ENCODE results near the gene SNAI3. TPM values are rescaled to one million over a fixed set of nuclear protein-coding genes. Genes with fewer than 3 reads are reported as not detected.

SNAI3 gene
- total RNA-seq, 1 donor from 2014 or later: under 0.01 TPM

GRCh38 chr16:88691924-88692560, 5.7 kb upstream of the SNAI3 start:
- no peak for DNase-seq (ENCODE audit: low read depth in 2 of 2)

- no peak for DNase-seq (ENCODE audit: low read depth in 2 of 2)
Measured at GRCh38 chr16:88691129-88691813, 5.0 kb upstream of the SNAI3 start.

GRCh38 chr16:88690341-88691128, 4.2 kb upstream of the SNAI3 start:
- DNase-seq (ENCODE audit: low read depth in 2 of 2): no peak

- DNase-seq (ENCODE audit: low read depth in 2 of 2): no peak
Measured at GRCh38 chr16:88688013-88688778, 1.9 kb upstream of the SNAI3 start.

GRCh38 chr16:88687676-88688012, 1.3 kb upstream of the SNAI3 start:
- DNase-seq (ENCODE audit: low read depth in 2 of 2): no peak

GRCh38 chr16:88687254-88687576, 908 bp upstream of the SNAI3 start:
- DNase-seq (ENCODE audit: low read depth in 2 of 2): no peak

GRCh38 chr16:88686062-88686438, 257 bp downstream of the SNAI3 start:
- DNase-seq (ENCODE audit: low read depth in 2 of 2): no peak

GRCh38 chr16:88685156-88686061, 898 bp downstream of the SNAI3 start:
- peak; percentile 29 to 52 for DNase-seq (ENCODE audit: low read depth in 2 of 2)

GRCh38 chr16:88684569-88685155, 1.6 kb downstream of the SNAI3 start:
- DNase-seq (ENCODE audit: low read depth in 2 of 2): no peak

- peak in 1 of 2 donors; percentile 33 for DNase-seq (ENCODE audit: low read depth in 2 of 2)
Measured at GRCh38 chr16:88681709-88682451, 4.4 kb downstream of the SNAI3 start.

GRCh38 chr16:88681084-88681680, 5.1 kb downstream of the SNAI3 start:
- DNase-seq (ENCODE audit: low read depth in 2 of 2): peak in 1 of 2 donors; percentile 43

- DNase-seq (ENCODE audit: low read depth in 2 of 2): no peak
Measured at GRCh38 chr16:88680554-88681083, 5.7 kb downstream of the SNAI3 start.

GRCh38 chr16:88678224-88678979, 7.9 kb downstream of the SNAI3 start:
- DNase-seq (ENCODE audit: low read depth in 2 of 2): no peak

GRCh38 chr16:88677721-88678120, 8.6 kb downstream of the SNAI3 start:
- no peak for DNase-seq (ENCODE audit: low read depth in 2 of 2)

- no peak for DNase-seq (ENCODE audit: low read depth in 2 of 2)
Measured at GRCh38 chr16:88676502-88677242, 9.6 kb downstream of the SNAI3 start.

GRCh38 chr16:88673716-88674379, 12.5 kb downstream of the SNAI3 start:
- DNase-seq (ENCODE audit: low read depth in 2 of 2): no peak

GRCh38 chr16:88672776-88673175, 13.5 kb downstream of the SNAI3 start:
- no peak for DNase-seq (ENCODE audit: low read depth in 2 of 2)
